Brain pericyte (primary cell): ENCODE data around the gene LILRB2.
"Not testable (repeated sequence)": the region's sequence is repeated elsewhere in the genome, so short reads cannot be mapped to it uniquely, and the experiment has no call there.

Source experiments
- DNase-seq: peaks from one replicate; pipeline ENCODE4 v3.0.0-alpha.2; 2012; ENCODE audit warnings: low read depth, low spot score

The LILRB2 gene

DNA sequence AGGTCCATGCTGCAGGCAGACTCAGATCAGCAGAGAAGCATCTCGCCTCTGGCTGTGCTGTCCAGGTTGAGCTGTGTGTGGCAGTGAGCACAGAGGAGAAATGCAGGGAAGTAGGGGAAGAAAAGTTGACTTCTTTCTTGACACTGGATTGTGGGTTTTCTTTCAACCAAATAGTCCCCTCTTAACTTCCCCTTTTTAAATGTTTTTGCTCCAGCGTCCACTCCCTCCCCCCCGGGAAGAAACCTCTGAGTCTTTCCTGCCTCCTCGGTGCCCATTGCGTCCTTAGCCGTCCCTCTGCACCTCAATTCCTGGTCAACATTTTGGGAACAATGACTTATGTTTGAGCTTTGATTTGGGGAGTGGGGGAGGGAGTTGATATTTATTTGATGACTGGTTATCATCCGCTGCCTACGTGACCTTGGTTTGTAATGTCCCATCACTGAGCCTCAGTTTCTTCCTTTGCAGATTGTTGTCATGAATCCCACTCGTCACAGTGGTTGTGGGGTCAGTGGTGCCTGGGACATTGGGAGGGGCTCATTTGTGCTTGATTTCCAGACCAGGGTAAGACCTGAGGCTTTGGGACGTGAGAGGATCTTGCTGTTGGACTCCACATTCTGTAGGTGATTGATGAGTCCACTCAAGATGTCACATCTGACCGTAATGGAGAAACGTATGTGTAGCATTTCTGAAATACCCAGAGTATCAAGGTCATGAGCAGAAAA, at the start of gene LILRB2:
TSS of gene LILRB2 (minus strand) at position 104 of the 722 bp plus-strand sequence. CDS start 614 bp downstream, outside the sequence.
- DNase-seq = no peak

DNA sequence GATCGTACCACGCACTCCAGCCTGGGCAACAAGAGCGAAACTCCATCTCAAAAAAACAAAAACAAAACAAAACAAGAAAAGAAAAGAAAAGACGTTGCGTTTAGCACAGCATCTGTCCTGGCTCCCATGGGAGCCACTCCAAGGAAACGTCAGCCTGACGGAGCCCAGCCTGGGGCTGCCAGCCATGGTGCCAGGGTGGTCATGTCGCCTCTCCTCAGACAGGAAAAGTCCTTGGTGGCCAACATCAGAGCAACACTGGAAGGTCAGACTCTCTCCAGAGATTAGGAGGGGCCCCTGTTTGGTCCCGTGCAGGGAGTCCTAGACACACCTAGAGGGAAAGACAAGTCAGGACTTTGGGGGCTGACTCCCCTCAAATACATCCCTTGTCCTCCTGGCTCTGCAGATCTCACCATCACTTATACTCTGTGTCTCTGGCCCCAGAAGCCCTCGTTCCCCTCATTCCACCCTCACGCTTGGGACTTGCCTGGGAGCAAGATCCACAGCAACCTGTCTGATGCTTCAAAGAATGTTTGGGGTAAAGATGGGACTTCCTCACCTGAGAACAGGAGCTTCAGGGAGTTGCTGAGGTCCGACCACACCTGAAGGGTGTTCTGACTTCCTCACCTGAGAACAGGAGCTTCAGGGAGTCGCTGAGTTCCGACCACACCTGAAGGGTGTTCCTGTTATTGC, 48.7 kb upstream of the LILRB2 start:
- DNase-seq = no peak

DNA sequence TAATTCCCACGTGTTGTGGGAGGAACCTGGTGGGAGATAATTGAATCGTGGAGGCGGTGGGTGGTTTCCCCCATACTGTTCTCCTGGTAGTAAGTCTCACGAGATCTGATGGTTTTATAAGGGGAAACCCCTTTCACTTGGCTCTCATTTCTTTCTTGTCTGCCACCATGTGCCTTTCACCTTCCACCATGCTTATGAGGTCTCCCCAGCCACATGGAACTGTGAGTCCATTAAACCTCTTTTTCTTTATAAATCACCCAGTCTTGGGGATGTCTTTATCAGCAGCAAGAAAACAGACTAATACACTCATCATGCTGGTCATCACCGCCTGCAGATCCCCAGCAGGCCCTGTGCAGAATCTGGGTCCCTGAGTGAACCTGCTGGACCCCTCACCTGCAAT, 47.9 kb upstream of the LILRB2 start:
- not testable (repeated sequence) for DNase-seq

DNA sequence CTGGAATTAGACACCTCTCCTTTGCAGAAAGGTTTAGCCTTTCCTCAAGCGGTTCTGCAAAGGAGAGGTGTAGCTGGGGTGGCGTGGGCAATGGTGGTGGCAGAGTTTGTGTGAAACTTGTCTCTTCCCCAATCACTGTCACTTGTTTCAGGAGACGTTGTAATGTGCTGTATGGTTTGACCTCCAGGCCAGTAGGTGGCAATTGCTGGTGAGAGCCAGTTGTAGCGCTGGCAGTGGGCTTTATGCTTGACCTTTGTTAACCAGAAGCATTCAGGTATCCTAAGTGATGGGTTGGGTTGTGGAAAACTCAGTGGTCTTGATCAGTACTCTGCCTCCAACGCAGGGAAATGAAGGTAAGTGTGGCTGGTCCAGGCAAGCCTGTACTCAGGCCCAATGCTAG, 44.7 kb upstream of the LILRB2 start:
- DNase-seq = no peak

DNA sequence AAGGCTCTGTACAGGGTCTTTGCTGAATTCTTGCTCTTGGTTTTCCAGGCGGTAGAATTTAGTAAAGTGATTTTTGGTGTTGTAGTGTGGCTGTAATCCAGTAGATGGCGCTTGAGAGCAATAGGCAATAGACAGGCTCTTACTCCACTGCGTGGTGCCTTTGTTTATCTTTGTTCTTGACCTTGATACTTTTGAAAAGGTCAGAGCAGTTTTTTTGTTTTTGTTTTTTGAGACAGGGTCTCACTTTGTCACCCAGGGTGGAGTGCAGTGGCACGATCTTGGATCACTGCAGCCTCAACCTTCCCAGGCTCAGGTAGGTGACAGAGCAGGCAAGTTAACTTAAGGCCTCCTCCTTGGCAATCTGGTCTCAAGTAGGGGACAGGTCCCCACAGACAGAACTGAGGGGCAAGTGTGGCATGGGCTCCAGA, 44.3 kb upstream of the LILRB2 start:
- no peak for DNase-seq

DNA sequence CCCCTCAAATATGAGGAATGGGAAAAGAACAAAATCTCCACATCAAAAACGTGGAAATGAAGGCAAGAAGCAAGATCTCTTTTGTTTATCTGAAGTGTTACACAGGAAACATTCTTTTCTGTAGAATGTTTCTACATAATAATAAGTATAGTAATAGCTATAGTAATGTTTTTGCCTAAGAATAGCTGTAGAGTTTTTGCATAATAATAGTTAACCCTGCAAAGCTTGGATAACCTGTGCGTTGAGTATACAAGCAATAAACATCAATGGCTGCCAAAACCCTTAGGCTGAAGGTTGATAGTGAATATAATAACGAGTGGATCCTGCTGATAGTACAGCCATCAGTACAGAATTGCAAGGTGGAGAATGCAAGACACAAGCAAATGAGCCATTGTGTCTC, 43.2 kb upstream of the LILRB2 start:
- DNase-seq = no peak

DNA sequence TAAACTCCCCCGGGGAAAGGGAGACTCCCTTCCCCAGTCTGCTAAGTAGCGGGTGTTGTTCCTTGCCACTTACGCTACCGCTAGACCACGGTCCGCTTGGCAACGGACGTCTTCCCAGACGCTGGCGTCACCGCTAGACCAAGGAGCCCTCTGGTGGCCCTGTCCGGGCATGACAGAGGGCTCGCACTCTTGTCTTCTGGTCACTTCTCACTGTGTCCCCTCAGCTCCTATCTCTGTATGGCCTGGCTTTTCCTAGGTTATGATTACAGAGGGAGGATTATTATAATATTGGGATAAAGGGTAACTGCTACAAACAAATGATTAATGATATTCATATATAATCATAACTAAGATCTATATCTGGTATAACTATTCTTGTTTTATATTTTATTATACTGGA, 42.0 kb upstream of the LILRB2 start:
- not testable (repeated sequence) for DNase-seq

DNA sequence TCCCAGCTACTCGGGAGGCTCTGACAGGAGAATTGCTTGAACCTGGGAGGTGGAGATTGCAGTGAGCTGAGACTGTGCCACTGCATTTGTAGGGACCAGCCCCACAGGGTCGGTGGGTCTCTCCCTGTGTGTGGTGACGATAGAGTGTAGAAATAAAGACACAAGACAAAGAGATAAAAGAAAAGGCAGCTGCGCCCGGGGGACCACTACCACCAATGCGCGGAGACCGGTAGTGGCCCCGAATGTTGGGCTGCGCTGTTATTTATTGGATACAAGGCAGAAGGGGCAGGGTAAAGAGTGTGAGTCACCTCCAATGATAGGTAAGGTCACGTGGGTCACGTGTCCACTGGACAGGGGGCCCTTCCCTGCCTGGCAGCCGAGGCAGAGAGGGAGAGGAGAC, 41.4 kb upstream of the LILRB2 start:
- not testable (repeated sequence) for DNase-seq

DNA sequence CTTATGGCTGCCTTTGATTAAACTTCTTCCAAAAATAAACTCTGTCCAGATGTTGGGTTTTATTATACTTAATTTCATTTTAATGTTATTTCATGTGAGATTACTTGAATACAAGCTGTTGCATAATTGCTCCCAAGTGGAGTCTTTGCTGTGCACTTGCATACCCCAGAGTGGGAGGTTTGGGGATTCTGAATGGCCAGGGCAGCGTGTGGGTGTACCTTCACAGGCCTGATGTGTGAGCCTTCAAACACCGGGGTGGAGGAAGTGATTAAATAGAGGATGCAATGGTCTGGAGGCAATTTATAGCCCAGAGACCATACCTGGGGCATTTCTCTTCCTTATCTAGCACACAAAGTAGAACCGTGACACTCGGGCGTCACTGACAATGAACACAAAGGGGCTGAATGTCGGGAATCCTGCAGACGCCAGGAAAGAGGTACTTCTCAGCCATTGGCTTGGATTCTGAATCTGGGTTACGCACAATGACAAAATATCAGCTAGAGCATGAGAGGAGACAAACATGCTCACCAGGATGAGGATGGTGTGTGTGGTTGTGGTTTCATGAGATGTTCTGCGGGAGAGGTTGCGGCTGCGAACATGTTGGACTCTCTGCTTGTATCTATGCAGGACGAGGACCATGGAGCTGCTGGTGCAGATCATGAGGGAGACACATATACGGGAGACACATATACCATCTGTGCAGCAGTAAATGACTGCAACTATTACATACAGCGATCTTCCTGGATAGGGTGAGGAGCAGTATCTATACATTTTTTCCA, 39.2 kb upstream of the LILRB2 start:
- DNase-seq = no peak

DNA sequence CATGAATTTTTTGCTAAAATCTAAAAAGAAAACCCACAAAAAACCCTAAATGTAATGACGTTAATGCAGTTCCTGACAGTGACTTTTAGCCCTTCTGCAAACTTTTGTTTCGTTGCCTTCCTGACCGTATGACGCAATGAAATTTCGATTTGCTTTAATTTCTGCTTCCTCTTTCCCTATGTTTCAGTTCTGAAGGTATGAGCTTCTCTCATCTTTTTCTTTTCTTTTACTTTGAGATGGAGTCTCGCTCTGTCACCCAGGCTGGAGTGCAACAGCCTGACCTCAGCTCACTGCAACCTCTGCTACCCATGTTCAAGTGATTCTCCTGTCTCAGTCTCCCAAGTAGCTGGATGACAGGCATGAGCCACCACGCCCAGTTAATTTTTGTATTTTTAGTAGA, 38.1 kb upstream of the LILRB2 start:
- DNase-seq = no peak

DNA sequence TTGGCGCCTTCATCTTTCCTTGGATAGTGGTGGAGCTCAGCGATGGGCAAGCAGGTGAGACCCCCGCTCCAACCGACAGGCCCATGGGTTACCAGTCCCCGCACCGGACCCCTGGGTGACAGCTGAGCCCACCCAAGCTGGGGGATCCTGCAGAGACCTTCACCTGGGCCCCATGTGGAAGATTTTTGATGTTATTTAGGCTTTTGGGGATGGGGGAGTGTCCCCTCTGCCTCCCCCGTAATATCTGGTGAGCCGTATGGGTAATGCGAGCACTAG, 37.0 kb upstream of the LILRB2 start:
- DNase-seq = no peak

DNA sequence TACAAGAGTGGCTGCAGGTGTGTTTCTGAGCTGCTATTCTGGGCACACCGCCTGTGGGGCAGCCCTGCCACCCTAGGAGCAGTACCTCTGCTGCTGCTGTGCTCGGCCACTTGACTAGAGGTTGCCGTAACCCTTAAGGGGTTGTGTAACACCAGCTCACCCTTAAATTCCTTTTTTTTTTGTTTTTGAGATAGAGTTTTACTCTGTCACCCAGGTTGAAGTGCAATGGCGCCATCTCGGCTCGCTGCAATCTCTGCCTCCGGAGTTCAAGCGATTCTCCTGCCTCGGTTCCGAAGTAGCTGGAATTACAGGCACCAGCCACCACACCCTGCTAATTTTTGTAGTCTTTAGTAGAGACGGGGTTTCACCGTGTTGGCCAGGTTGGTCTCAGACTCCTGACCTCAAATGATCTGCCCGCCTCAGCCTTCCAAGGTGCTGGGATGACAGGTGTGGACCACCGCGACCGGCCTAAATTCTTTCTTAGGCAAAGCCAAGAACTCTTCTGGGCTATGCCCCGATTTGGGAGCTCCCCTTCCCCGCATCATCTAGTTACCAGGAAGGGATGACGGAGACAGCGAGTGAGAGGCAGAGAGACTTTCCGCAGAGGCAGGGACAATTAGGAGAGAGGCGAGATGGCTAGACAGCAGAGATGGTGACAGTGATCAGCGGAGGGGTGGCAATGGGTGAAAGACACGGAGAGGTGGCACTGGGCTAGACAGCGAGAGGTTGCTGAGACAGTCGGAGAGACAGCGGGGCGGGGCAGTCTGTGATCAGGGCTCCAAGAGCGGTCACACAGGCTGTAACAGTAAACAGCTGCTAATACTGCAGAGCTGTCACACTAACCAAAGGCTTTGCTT, 36.4 kb upstream of the LILRB2 start:
- DNase-seq = no peak

DNA sequence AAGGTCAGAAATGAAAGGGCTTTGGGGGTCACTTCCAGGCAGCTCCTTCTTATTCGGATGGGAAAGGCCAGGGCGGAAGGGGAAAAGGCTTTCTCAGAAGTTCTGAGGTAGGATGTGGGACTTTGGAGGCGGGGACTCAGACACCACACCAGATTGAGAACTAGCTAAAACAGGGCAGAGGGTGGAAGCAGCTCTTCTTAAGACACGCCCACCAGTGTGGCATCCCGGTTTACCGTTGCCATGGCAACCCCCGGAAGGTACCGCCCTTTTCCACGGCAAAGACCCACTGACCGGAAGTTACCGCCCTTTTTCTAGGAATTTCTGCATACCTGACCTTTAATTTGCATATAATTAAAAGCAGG, 35.8 kb upstream of the LILRB2 start:
- DNase-seq = no peak

DNA sequence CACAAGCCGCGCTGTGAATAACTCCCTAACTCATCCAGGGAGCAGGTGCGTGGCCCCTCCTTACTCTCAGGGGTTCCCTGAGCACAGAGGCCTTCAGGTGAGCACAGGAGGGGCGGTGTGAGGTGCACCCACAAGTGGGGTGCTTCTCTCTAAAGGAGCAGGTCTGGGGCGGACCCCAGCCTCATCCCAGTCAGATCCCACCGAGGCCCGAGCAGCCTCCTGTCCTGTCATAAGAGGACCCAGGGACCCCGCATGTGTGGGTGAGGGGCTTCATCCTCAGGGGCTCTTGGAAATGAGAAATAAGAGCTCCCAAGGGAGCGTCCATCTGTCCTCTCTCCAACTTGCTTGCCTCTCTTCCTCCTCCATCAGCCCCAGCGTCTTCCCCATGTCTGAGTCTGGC, 35.0 kb upstream of the LILRB2 start:
- DNase-seq = no peak

DNA sequence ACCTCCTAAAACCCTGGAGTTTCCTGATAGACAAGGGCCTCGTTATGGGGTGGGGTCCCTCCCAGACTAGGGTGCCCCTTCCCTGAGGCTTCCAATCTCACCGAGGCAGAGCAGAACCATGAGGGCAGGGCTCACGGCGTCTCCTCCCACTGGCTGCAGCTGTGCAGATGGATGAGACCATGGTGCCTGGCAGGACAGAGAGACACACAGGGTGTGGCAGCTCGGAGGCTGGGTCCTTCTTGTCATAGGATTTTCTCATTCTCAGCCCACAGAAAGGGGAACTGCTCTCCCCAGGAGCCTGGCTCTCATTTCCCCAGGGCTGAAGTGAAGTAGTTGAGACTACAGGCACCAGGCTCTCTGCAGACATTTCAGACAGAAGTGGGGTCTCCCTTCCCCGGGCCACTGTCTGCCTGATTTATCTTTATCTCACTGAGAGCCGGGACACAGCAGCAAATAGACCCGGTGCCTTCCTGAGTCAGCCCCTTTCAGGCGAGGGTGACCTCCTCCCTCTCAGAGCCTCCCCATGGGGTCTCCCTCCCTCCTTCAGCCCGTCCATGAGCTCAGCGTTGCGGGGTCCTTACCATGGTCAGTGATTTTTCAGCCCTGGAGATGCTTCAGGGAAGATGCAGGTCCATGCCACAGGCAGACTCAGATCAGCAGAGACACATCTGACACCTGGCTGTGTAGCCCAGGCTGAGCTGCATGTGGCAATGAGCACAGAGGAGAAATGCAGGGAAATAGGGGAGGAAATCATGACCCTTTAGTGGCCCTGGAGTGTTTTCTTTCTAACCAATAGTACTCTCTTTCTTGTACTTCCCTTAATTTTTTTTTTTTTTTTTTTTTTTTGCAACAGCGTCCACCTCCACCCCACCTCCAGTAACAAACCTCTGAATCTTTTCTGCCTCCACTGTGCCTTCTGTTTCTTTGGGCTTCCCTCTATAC, 31.8 kb upstream of the LILRB2 start, which contains the start of gene LILRA5:
TSS of gene LILRA5 (minus strand) at position 731 of the 942 bp plus-strand sequence. CDS start at position 584, 147 bp downstream.
- DNase-seq = no peak

DNA sequence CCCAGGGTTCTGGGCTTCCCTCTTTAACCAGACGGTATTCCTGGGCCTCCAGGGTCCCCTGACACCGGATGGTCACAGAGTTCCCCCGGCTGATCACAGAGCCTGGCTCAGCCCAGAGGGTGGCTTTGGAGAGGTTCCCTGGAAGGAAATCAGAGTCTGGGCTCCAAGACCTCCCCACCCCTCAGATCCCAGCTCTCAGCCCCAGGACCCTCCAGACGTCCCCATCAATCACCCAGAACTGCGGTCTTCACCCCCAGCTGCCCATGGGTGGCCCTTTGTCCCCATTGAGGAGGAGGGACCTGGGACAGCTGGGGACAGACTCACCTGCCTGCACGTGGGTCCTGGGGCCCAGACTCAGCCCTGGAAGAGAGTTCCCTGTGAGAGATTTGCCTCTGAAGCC, 31.1 kb upstream of the LILRB2 start:
- no peak for DNase-seq

DNA sequence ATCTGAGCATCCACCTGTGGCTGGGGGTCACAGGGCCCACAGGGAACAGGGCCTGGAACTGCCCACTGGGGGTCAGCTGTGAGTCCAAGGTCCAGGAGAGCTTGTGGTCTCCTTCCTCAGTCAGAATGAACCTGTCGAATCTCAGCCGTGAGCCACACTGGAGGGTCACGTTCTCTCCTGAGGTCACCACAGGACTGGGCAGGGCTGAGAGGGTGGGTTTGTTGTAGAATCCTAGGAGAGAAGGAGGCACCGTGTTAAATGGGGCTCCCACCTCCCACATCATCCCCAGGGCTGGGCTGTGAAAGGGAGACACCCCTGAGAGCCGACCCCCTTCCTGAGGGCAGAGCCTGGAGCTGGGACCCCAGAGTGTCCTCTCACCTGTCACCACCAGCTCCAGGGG, 30.6 kb upstream of the LILRB2 start:
- DNase-seq = no peak

DNA sequence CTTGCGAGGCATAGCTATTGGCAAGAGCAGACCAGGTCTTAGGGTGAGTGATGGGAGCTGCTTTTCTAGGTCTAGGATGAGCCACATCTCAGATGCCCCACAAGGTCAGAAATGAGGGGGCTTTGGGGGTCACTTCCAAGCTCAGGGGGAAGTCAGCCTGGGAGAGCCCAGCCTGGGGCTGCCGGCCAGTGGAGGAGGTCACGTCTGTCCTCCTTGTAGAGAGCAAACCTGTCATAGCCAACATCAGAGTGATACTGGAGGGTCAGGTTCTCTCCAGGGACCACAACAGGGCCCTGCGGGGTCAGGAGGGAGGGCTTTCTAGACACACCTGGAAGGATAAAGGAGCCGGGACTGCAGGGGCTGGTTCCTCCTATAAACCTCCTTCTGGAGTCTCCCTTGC, 29.6 kb upstream of the LILRB2 start:
- DNase-seq = no peak

DNA sequence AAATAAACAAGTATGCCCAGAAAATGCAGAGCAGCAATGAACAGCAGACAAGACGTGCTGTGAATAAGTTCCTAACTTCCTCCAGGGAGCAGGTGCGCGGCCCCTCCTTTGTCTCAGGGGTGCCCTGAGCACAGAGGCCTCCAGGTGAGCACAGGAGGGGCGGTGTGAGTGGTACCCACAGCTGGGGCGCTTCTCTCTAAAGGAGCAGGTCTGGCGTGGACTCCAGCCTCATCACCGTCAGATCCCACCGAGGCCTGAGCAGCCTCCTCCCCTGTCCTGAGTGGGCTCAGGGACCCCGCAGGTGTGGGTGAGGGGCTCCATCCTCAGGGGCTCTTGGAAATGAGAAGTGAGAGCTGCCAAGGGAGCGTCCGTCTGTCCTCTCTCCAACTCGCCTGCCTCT, 28.9 kb upstream of the LILRB2 start:
- DNase-seq = no peak

DNA sequence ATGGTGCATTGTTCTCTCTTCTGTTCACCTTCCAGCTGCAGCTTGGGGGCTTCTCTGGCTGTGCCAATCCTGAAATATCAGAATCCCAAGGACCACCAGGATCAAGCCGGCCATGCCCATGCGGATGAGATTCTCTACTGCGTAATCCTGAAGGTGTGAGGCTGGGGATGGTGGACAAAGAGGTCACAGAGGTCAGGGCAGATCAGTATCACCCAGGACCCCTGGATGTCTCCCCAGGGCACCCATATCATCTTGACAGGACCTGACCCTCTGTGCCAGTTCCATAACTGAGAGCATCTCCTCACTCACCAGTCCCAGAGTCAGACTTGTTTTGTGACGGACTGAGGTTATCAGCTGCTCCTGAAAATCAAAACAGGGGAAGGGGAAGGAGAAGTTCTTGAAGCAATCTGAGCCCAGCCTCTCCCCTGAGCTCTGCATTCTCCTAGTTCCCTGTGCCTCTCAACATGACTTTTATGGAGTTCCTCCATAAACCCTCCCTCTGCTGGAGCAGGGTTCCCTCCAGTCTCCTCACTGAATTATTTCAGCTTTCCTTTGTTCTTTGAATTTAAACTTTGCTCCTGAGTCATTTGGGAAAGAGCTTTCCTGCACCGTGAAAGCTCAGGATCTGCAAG, 26.6 kb upstream of the LILRB2 start:
- no peak for DNase-seq
